HepG2 (cell line): ENCODE results near the gene SH3YL1. TPM values are rescaled to one million over a fixed set of nuclear protein-coding genes. Genes with fewer than 3 reads are reported as not detected.

Source experiments
- DNMT3B ChIP-seq: conservative IDR thresholded peaks from 2 replicates; pipeline ENCODE4 v1.6.1; 2016; ENCODE audit warnings: missing biosample characterization, control low read depth
- FOXC1 ChIP-seq: sonication (generic); formaldehyde crosslinking; IDR thresholded peaks from 2 replicates; pipeline ENCODE4 v1.8.0; 2022; ENCODE audit warnings: mild to moderate bottlenecking, missing genetic modification reagents, borderline replicate concordance
- RXRA ChIP-seq: sonication (generic); formaldehyde crosslinking; IDR thresholded peaks from 2 replicates; pipeline ENCODE4 v1.5.1; 2020; ENCODE audit warnings: missing genetic modification reagents
- TAF1 ChIP-seq: sonication (generic); formaldehyde crosslinking; IDR thresholded peaks from 2 replicates; pipeline ENCODE4 v1.4.0; 2020; ENCODE audit warnings: missing genetic modification reagents
- ZNF253 ChIP-seq: sonication (generic); formaldehyde crosslinking; IDR thresholded peaks from 2 replicates; pipeline ENCODE4 v1.8.0; 2022; ENCODE audit warnings: mild to moderate bottlenecking, missing genetic modification reagents, borderline replicate concordance
- ZNF605 ChIP-seq: sonication (generic); formaldehyde crosslinking; IDR thresholded peaks from 2 replicates; pipeline ENCODE4 v1.8.0; 2022; ENCODE audit warnings: mild to moderate bottlenecking, missing genetic modification reagents
- ZSCAN12 ChIP-seq: sonication (generic); formaldehyde crosslinking; IDR thresholded peaks from 2 replicates; pipeline ENCODE4 v1.9.0; 2021; ENCODE audit warnings: mild to moderate bottlenecking, missing genetic modification reagents
- polyA plus RNA-seq, 8 experiments: library from polyadenylated mRNA; depleted of rRNA in 3 of 8; stranded (reverse) in 7 of 8; unstranded in 1 of 8; fragments of >200 nt; fragmentation: Illumina TruSeq in 4 of 8; extraction: Trizol in 4 of 8; gene quantifications; 2 replicates each; pipeline versions ENCODE4 v1.2.1 to v1.2.3, GENCODE V29; 2011 to 2016; ENCODE audit warnings: low read depth in 4 of 8, missing spikeins in 1 of 8, mixed read lengths in 1 of 8; ENCODE audit not compliant: insufficient read depth in 1 of 8
- total RNA-seq, 5 experiments: library from RNA; depleted of rRNA; stranded (reverse); fragments of >200 nt; fragmentation: Illumina TruSeq; extraction: Trizol; gene quantifications; 2 replicates each; pipeline ENCODE4 v1.2.3, GENCODE V29; 2016; ENCODE audit warnings: low read depth in 1 of 5
- TF ChIP-seq, protein P1 (sequence below), 2 experiments: sonication (generic) in 1 of 2; formaldehyde crosslinking in 1 of 2; IDR thresholded peaks; 2 replicates each; pipeline versions ENCODE4 v1.4.0 to v1.6.1; 2018 to 2020; ENCODE audit warnings: missing genetic modification reagents in 2 of 2, borderline replicate concordance in 1 of 2, low read depth in 1 of 2, mild to moderate bottlenecking in 1 of 2, missing biosample characterization in 1 of 2
- TF ChIP-seq, protein P2 (sequence below): sonication (generic); formaldehyde crosslinking; IDR thresholded peaks from 2 replicates; pipeline ENCODE4 v1.4.0; 2020; ENCODE audit warnings: low read depth, mild to moderate bottlenecking, missing genetic modification reagents
- TF ChIP-seq, protein P3 (sequence below): sonication (generic); formaldehyde crosslinking; IDR thresholded peaks from 2 replicates; pipeline ENCODE4 v1.9.0; 2021; ENCODE audit warnings: mild to moderate bottlenecking, missing genetic modification reagents
- TF ChIP-seq, protein P4 (sequence below): sonication (generic); formaldehyde crosslinking; IDR thresholded peaks from 2 replicates; pipeline ENCODE4 v1.5.0; 2020; ENCODE audit warnings: missing genetic modification reagents
- TF ChIP-seq, protein P5 (sequence below): sonication (generic); formaldehyde crosslinking; IDR thresholded peaks from 2 replicates; pipeline ENCODE4 v1.4.0; 2020; ENCODE audit warnings: missing genetic modification reagents
- TF ChIP-seq, protein P6 (sequence below): sonication (generic); formaldehyde crosslinking; IDR thresholded peaks from 2 replicates; pipeline ENCODE4 v1.5.1; 2020; ENCODE audit warnings: missing genetic modification reagents, mild to moderate bottlenecking, borderline replicate concordance

The SH3YL1 gene
- total and polyA plus RNA-seq, 2 of the 13 experiments (the other 11 are each of a cell fraction or from before 2014, with no cell fraction given) = 13.0 to 48.2 TPM

DNA sequence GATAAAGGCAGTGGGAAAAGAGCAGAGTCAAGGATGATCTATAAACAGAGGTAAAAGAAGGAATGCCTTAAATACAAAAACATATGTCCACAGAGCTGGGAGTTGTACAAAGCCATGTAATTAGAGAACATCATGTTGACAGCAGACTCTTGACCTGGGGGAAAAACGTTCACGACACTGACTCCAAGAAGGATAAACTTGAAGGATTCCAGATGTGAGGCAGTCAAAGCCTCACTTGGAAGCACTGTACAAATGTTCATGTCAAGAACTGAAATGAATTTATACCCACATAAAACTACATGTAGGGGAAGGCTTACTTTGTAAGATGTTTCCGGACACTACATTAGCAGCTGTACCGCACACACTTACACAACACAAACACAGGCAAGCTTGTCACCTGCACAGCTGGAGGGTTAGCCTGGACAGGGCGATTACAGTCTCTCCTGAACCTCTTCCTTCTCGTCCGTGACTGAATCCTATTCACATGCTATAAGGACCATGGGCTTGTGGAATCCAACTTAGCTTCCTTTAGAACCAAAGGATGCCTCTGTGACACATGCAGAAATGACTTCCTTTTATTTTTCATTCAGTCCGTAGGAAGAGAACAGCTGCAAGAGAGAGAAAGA, 88.6 kb downstream of the SH3YL1 start (continued):
- TF ChIP-seq, protein P1, sequence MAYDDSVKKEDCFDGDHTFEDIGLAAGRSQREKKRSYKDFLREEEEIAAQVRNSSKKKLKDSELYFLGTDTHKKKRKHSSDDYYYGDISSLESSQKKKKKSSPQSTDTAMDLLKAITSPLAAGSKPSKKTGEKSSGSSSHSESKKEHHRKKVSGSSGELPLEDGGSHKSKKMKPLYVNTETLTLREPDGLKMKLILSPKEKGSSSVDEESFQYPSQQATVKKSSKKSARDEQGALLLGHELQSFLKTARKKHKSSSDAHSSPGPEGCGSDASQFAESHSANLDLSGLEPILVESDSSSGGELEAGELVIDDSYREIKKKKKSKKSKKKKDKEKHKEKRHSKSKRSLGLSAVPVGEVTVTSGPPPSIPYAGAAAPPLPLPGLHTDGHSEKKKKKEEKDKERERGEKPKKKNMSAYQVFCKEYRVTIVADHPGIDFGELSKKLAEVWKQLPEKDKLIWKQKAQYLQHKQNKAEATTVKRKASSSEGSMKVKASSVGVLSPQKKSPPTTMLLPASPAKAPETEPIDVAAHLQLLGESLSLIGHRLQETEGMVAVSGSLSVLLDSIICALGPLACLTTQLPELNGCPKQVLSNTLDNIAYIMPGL (CRISPR knock-in tag; IDR thresholded peaks at IDR 0.05; ENCODE audit: borderline replicate concordance in 1 of 2, low read depth in 1 of 2) = 0 out of 4 replicates have a peak, but pooled peaks of 1 of the 2 experiments have one; percentile 39
- peak; percentile 6; the same call in 1 of the 2 replicates for TF ChIP-seq ZNF605 (CRISPR knock-in tag)
- no peak for TF ChIP-seq ZSCAN12
- TF ChIP-seq, protein P2, sequence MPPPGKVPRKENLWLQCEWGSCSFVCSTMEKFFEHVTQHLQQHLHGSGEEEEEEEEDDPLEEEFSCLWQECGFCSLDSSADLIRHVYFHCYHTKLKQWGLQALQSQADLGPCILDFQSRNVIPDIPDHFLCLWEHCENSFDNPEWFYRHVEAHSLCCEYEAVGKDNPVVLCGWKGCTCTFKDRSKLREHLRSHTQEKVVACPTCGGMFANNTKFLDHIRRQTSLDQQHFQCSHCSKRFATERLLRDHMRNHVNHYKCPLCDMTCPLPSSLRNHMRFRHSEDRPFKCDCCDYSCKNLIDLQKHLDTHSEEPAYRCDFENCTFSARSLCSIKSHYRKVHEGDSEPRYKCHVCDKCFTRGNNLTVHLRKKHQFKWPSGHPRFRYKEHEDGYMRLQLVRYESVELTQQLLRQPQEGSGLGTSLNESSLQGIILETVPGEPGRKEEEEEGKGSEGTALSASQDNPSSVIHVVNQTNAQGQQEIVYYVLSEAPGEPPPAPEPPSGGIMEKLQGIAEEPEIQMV (CRISPR knock-in tag) = no peak
- TF ChIP-seq TAF1 (CRISPR knock-in tag) = no peak
- TF ChIP-seq, protein P3, sequence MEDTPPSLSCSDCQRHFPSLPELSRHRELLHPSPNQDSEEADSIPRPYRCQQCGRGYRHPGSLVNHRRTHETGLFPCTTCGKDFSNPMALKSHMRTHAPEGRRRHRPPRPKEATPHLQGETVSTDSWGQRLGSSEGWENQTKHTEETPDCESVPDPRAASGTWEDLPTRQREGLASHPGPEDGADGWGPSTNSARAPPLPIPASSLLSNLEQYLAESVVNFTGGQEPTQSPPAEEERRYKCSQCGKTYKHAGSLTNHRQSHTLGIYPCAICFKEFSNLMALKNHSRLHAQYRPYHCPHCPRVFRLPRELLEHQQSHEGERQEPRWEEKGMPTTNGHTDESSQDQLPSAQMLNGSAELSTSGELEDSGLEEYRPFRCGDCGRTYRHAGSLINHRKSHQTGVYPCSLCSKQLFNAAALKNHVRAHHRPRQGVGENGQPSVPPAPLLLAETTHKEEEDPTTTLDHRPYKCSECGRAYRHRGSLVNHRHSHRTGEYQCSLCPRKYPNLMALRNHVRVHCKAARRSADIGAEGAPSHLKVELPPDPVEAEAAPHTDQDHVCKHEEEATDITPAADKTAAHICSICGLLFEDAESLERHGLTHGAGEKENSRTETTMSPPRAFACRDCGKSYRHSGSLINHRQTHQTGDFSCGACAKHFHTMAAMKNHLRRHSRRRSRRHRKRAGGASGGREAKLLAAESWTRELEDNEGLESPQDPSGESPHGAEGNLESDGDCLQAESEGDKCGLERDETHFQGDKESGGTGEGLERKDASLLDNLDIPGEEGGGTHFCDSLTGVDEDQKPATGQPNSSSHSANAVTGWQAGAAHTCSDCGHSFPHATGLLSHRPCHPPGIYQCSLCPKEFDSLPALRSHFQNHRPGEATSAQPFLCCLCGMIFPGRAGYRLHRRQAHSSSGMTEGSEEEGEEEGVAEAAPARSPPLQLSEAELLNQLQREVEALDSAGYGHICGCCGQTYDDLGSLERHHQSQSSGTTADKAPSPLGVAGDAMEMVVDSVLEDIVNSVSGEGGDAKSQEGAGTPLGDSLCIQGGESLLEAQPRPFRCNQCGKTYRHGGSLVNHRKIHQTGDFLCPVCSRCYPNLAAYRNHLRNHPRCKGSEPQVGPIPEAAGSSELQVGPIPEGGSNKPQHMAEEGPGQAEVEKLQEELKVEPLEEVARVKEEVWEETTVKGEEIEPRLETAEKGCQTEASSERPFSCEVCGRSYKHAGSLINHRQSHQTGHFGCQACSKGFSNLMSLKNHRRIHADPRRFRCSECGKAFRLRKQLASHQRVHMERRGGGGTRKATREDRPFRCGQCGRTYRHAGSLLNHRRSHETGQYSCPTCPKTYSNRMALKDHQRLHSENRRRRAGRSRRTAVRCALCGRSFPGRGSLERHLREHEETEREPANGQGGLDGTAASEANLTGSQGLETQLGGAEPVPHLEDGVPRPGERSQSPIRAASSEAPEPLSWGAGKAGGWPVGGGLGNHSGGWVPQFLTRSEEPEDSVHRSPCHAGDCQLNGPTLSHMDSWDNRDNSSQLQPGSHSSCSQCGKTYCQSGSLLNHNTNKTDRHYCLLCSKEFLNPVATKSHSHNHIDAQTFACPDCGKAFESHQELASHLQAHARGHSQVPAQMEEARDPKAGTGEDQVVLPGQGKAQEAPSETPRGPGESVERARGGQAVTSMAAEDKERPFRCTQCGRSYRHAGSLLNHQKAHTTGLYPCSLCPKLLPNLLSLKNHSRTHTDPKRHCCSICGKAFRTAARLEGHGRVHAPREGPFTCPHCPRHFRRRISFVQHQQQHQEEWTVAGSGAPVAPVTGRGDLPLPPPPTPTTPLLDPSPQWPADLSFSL (CRISPR knock-in tag) = peak; percentile 60
- TF ChIP-seq, protein P4, sequence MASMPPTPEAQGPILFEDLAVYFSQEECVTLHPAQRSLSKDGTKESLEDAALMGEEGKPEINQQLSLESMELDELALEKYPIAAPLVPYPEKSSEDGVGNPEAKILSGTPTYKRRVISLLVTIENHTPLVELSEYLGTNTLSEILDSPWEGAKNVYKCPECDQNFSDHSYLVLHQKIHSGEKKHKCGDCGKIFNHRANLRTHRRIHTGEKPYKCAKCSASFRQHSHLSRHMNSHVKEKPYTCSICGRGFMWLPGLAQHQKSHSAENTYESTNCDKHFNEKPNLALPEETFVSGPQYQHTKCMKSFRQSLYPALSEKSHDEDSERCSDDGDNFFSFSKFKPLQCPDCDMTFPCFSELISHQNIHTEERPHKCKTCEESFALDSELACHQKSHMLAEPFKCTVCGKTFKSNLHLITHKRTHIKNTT = no peak
- no peak for TF ChIP-seq RXRA
- peak; percentile 14; the same call in 1 of the 2 replicates for TF ChIP-seq FOXC1 (CRISPR knock-in tag)
- no peak for TF ChIP-seq DNMT3B
- no peak for TF ChIP-seq ZNF253 (CRISPR knock-in tag)
- TF ChIP-seq, protein P5, sequence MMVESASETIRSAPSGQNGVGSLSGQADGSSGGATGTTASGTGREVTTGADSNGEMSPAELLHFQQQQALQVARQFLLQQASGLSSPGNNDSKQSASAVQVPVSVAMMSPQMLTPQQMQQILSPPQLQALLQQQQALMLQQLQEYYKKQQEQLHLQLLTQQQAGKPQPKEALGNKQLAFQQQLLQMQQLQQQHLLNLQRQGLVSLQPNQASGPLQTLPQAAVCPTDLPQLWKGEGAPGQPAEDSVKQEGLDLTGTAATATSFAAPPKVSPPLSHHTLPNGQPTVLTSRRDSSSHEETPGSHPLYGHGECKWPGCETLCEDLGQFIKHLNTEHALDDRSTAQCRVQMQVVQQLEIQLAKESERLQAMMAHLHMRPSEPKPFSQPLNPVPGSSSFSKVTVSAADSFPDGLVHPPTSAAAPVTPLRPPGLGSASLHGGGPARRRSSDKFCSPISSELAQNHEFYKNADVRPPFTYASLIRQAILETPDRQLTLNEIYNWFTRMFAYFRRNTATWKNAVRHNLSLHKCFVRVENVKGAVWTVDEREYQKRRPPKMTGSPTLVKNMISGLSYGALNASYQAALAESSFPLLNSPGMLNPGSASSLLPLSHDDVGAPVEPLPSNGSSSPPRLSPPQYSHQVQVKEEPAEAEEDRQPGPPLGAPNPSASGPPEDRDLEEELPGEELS (CRISPR knock-in tag) = no peak
- TF ChIP-seq, protein P6, sequence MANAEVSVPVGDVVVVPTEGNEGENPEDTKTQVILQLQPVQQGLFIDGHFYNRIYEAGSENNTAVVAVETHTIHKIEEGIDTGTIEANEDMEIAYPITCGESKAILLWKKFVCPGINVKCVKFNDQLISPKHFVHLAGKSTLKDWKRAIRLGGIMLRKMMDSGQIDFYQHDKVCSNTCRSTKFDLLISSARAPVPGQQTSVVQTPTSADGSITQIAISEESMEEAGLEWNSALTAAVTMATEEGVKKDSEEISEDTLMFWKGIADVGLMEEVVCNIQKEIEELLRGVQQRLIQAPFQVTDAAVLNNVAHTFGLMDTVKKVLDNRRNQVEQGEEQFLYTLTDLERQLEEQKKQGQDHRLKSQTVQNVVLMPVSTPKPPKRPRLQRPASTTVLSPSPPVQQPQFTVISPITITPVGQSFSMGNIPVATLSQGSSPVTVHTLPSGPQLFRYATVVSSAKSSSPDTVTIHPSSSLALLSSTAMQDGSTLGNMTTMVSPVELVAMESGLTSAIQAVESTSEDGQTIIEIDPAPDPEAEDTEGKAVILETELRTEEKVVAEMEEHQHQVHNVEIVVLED (CRISPR knock-in tag) = peak; percentile 8; the same call in 1 of the 2 replicates
